Neural progenitor cell (in vitro differentiated cells): ENCODE data around the gene TXNDC17. TPM values are rescaled to one million over a fixed set of nuclear protein-coding genes. Genes with fewer than 3 reads are reported as not detected.

ENCODE experiments used
- DNase-seq: peaks from one replicate; pipeline ENCODE4 v3.0.0-alpha.2; 2016; ENCODE audit warnings: low spot score
- H2AFZ ChIP-seq: fragments of 200-600 bp; sonication (generic); replicated peaks from 2 replicates; pipeline ENCODE4 v1.6.1; 2016; ENCODE audit warnings: antibody characterized with exemption
- H3F3A ChIP-seq: fragments of 200-600 bp; sonication (generic); 2 replicates; pipeline ENCODE4 v1.6.1; 2016; ENCODE audit warnings: antibody characterized with exemption, low read depth
- H3K27ac ChIP-seq: fragments of 200-600 bp; sonication (generic); 2 replicates; pipeline ENCODE4 v1.5.1; 2016; ENCODE audit warnings: mild to moderate bottlenecking
- H3K27me3 ChIP-seq: fragments of 200-600 bp; sonication (generic); 2 replicates; pipeline ENCODE4 v1.6.1; 2016; ENCODE audit warnings: mild to moderate bottlenecking, moderate library complexity
- H3K36me3 ChIP-seq: fragments of 200-600 bp; sonication (generic); 2 replicates; pipeline ENCODE4 v1.5.1; 2016
- H3K4me1 ChIP-seq: fragments of 200-600 bp; sonication (generic); 2 replicates; pipeline ENCODE4 v1.6.1; 2016; ENCODE audit warnings: mixed run types
- H3K4me2 ChIP-seq: fragments of 200-600 bp; sonication (generic); 2 replicates; pipeline ENCODE4 v1.6.1; 2016
- H3K4me3 ChIP-seq: fragments of 200-600 bp; sonication (generic); 2 replicates; pipeline ENCODE4 v1.5.1; 2016
- H3K79me2 ChIP-seq: fragments of 200-600 bp; sonication (generic); 2 replicates; pipeline ENCODE4 v1.6.1; 2016; ENCODE audit warnings: low read depth
- H3K9ac ChIP-seq: fragments of 200-600 bp; sonication (generic); 2 replicates; pipeline ENCODE4 v1.6.1; 2016
- H3K9me3 ChIP-seq: fragments of 200-600 bp; sonication (generic); 2 replicates; pipeline ENCODE4 v1.5.1; 2016; ENCODE audit warnings: low read depth
- H4K20me1 ChIP-seq: fragments of 200-600 bp; sonication (generic); 2 replicates; pipeline ENCODE4 v1.6.1; 2016; ENCODE audit warnings: low read depth
- H3K27ac Mint-ChIP-seq: 3 replicates; pipeline ENCODE4 v1.8.0; 2021; ENCODE audit warnings: mixed read lengths
- H3K27me3 Mint-ChIP-seq: 2 replicates; pipeline ENCODE4 v1.8.0; 2022; ENCODE audit warnings: low read depth, mild to moderate bottlenecking, inconsistent platforms, moderate library complexity, mixed read lengths; ENCODE audit not compliant: insufficient read depth
- H3K36me3 Mint-ChIP-seq: 3 replicates; pipeline ENCODE4 v1.8.0; 2021; ENCODE audit warnings: mixed read lengths
- H3K4me1 Mint-ChIP-seq: 3 replicates; pipeline ENCODE4 v1.8.0; 2021; ENCODE audit warnings: mixed read lengths
- H3K4me3 Mint-ChIP-seq: 3 replicates; pipeline ENCODE4 v1.8.0; 2021; ENCODE audit warnings: mild to moderate bottlenecking, moderate library complexity, mixed read lengths
- H3K9me3 Mint-ChIP-seq: 3 replicates; pipeline ENCODE4 v1.8.0; 2020; ENCODE audit warnings: mixed read lengths
- CTCF ChIP-seq: fragments of 200-600 bp; sonication (generic); IDR thresholded peaks from 2 replicates; pipeline ENCODE4 v1.5.1; 2017; ENCODE audit warnings: antibody characterized with exemption, mild to moderate bottlenecking
- EZH2 ChIP-seq: fragments of 200-600 bp; sonication (generic); IDR thresholded peaks from 2 replicates; pipeline ENCODE4 v1.6.1; 2017; ENCODE audit warnings: antibody characterized with exemption, mild to moderate bottlenecking, moderate library complexity
- EZH2phosphoT487 ChIP-seq: fragments of 200-600 bp; sonication (generic); IDR thresholded peaks from 2 replicates; pipeline ENCODE4 v1.6.1; 2017; ENCODE audit warnings: antibody characterized with exemption
- total RNA-seq: library from RNA; depleted of rRNA; stranded (reverse); fragments of >200 nt; gene quantifications from 2 replicates; pipeline ENCODE4 v1.2.3, GENCODE V29; 2015; ENCODE audit warnings: low replicate concordance

TXNDC17 gene
- total RNA-seq, 1 donor from 2014 or later = 175 TPM

GRCh38 chr17:6596081-6596480 lies 44.8 kb upstream of the TXNDC17 start:
- Mint-ChIP-seq H3K4me1 (no peaks in the 10 kb centered on the region), H3K36me3 (peaks cover 29% of the 10 kb centered on the region), H3K27me3 (no peaks in the 10 kb centered on the region), H3K9me3 (no peaks in the 10 kb centered on the region), H3K4me3 (no peak overlapping the region), H3K27ac (no peak overlapping the region)
- Histone ChIP-seq H3F3A (no peaks in the 10 kb centered on the region), H3K9ac (no peak overlapping the region), H3K4me1 (no peaks in the 10 kb centered on the region), H3K27me3 (no peaks in the 10 kb centered on the region), H3K36me3 (peaks cover 25% of the 10 kb centered on the region), H3K4me2 (no peak overlapping the region), H2AFZ (no peak overlapping the region), H4K20me1 (no peaks in the 10 kb centered on the region), H3K9me3 (no peaks in the 10 kb centered on the region), H3K79me2 (no peaks in the 10 kb centered on the region), H3K4me3 (no peak overlapping the region), H3K27ac (no peak overlapping the region)
- no peak for DNase-seq
- no peak for TF ChIP-seq EZH2
- TF ChIP-seq CTCF = no peak
- no peak for TF ChIP-seq EZH2phosphoT487

- no peak overlapping the region for H2AFZ ChIP-seq
- H3K9me3 Mint-ChIP-seq = no peaks in the 10 kb centered on the region
- no peaks in the 10 kb centered on the region for H3K79me2 ChIP-seq
- H3K27ac Mint-ChIP-seq = no peak overlapping the region
- H3F3A ChIP-seq = no peaks in the 10 kb centered on the region
- DNase-seq = no peak
- H3K36me3 Mint-ChIP-seq = peaks cover 29% of the 10 kb centered on the region
- no peaks in the 10 kb centered on the region for H3K27me3 ChIP-seq
- H3K4me2 ChIP-seq = no peak overlapping the region
- H3K4me1 Mint-ChIP-seq = no peaks in the 10 kb centered on the region
- H3K9me3 ChIP-seq = no peaks in the 10 kb centered on the region
- no peak for TF ChIP-seq CTCF
- no peak for TF ChIP-seq EZH2
- TF ChIP-seq EZH2phosphoT487 = no peak
- H3K27ac ChIP-seq = no peak overlapping the region
- no peaks in the 10 kb centered on the region for H3K4me1 ChIP-seq
- peaks cover 25% of the 10 kb centered on the region for H3K36me3 ChIP-seq
- H3K4me3 ChIP-seq = no peak overlapping the region
- no peak overlapping the region for H3K9ac ChIP-seq
- no peaks in the 10 kb centered on the region for H3K27me3 Mint-ChIP-seq
- H3K4me3 Mint-ChIP-seq = no peak overlapping the region
- H4K20me1 ChIP-seq = no peaks in the 10 kb centered on the region
Observed at GRCh38 chr17:6596511-6596910, 44.3 kb upstream of the TXNDC17 start.

- Mint-ChIP-seq H3K4me1 (no peaks in the 10 kb centered on the region), H3K9me3 (no peaks in the 10 kb centered on the region), H3K27me3 (no peaks in the 10 kb centered on the region), H3K36me3 (peaks cover 29% of the 10 kb centered on the region), H3K27ac (no peak overlapping the region), H3K4me3 (no peak overlapping the region)
- H3K4me1 ChIP-seq = no peaks in the 10 kb centered on the region
- no peak overlapping the region for H2AFZ ChIP-seq
- H3K27ac ChIP-seq = no peak overlapping the region
- no peaks in the 10 kb centered on the region for H4K20me1 ChIP-seq
- no peak overlapping the region for H3K4me3 ChIP-seq
- no peaks in the 10 kb centered on the region for H3K9me3 ChIP-seq
- no peaks in the 10 kb centered on the region for H3K27me3 ChIP-seq
- DNase-seq = no peak
- H3F3A ChIP-seq = no peaks in the 10 kb centered on the region
- H3K9ac ChIP-seq = no peak overlapping the region
- no peak overlapping the region for H3K4me2 ChIP-seq
- H3K79me2 ChIP-seq = no peaks in the 10 kb centered on the region
- TF ChIP-seq CTCF (no peak), EZH2 (no peak), EZH2phosphoT487 (no peak)
- H3K36me3 ChIP-seq = peaks cover 25% of the 10 kb centered on the region
Observed at GRCh38 chr17:6596941-6597340, 43.9 kb upstream of the TXNDC17 start.
